K562 (cell line): Measurements from ENCODE around the gene CDKN2AIPNL. TPM values are rescaled to one million over a fixed set of nuclear protein-coding genes. Genes with fewer than 3 reads are reported as not detected.

Experiments used
- ARID3B ChIP-seq: fragments of 250-450 bp; sonication (Bioruptor Pico); IDR thresholded peaks from 2 replicates; pipeline ENCODE4 v1.4.0; 2020; ENCODE audit warnings: borderline replicate concordance
- CTCF ChIP-seq, 3 experiments: IDR thresholded peaks in 2 of 3; conservative IDR thresholded peaks in 1 of 3; 2 replicates each; pipeline ENCODE4 v1.5.1; 2011 to 2012; ENCODE audit warnings: low read length in 3 of 3, mild to moderate bottlenecking in 3 of 3, control low read depth in 2 of 3, improper control_type of control experiment in 1 of 3, inconsistent platforms in 1 of 3, low read depth in 1 of 3, mixed read lengths in 1 of 3, moderate library complexity in 1 of 3; ENCODE audit not compliant: insufficient read depth in 2 of 3
- HDAC1 ChIP-seq, 2 experiments: fragments of 450-650 bp; IDR thresholded peaks; 2 replicates each; pipeline ENCODE4 v1.6.1; 2016 to 2017; ENCODE audit warnings: inconsistent platforms in 1 of 2, mild to moderate bottlenecking in 1 of 2, moderate library complexity in 1 of 2
- KLF16 ChIP-seq: IDR thresholded peaks from 2 replicates; pipeline ENCODE4 v1.6.1; 2016; ENCODE audit warnings: antibody characterized with exemption
- MCM2 ChIP-seq: fragments of 450-650 bp; IDR thresholded peaks from 2 replicates; pipeline ENCODE4 v1.6.1; 2017; ENCODE audit warnings: low read depth, mild to moderate bottlenecking
- MEIS2 ChIP-seq: fragments of 450-650 bp; IDR thresholded peaks from 2 replicates; pipeline ENCODE4 v1.6.1; 2014; ENCODE audit warnings: mild to moderate bottlenecking; ENCODE audit not compliant: partially characterized antibody
- MXI1 ChIP-seq: IDR thresholded peaks from 2 replicates; pipeline ENCODE4 v1.6.1; 2011; ENCODE audit warnings: low read depth, mild to moderate bottlenecking, improper control_type of control experiment, low read length
- MYNN ChIP-seq, 2 experiments: sonication (generic); formaldehyde crosslinking in 1 of 2; IDR thresholded peaks; 2 replicates each; pipeline versions ENCODE4 v1.5.0 to v1.6.1; 2016 to 2020; ENCODE audit warnings: antibody characterized with exemption in 1 of 2, missing genetic modification reagents in 1 of 2
- NFE2L1 ChIP-seq: fragments of 450-650 bp; IDR thresholded peaks from 2 replicates; pipeline ENCODE4 v1.6.1; 2016; ENCODE audit warnings: missing genetic modification characterization, low read depth, mild to moderate bottlenecking, missing compliant biosample characterization, moderate library complexity, borderline replicate concordance
- NUFIP1 ChIP-seq: fragments of 450-650 bp; IDR thresholded peaks from 2 replicates; pipeline ENCODE4 v1.6.1; 2018; ENCODE audit not compliant: partially characterized antibody
- POLR2B ChIP-seq: fragments of 450-650 bp; IDR thresholded peaks from 2 replicates; pipeline ENCODE4 v1.6.1; 2018; ENCODE audit warnings: low read depth; ENCODE audit not compliant: partially characterized antibody
- PURB ChIP-seq: sonication (generic); formaldehyde crosslinking; IDR thresholded peaks from 2 replicates; pipeline ENCODE4 v1.9.0; 2021; ENCODE audit warnings: low read depth, mild to moderate bottlenecking, missing genetic modification reagents
- RBM22 ChIP-seq: fragments of 200-400 bp; formaldehyde crosslinking; IDR thresholded peaks from 2 replicates; pipeline ENCODE4 v1.6.1; 2018; ENCODE audit warnings: low read length, low read depth; ENCODE audit not compliant: poor library complexity, severe bottlenecking
- RBM25 ChIP-seq: fragments of 200-400 bp; formaldehyde crosslinking; IDR thresholded peaks from 2 replicates; pipeline ENCODE4 v1.6.1; 2018; ENCODE audit warnings: low read length, low read depth, moderate library complexity; ENCODE audit not compliant: severe bottlenecking
- SNIP1 ChIP-seq: fragments of 450-650 bp; IDR thresholded peaks from 2 replicates; pipeline ENCODE4 v1.7.1; 2017; ENCODE audit warnings: low read depth, mild to moderate bottlenecking
- TAF9B ChIP-seq: fragments of 450-650 bp; IDR thresholded peaks from 2 replicates; pipeline ENCODE4 v1.6.1; 2018; ENCODE audit warnings: mild to moderate bottlenecking; ENCODE audit not compliant: partially characterized antibody
- THAP12 ChIP-seq: fragments of 250-450 bp; sonication (Bioruptor Pico); IDR thresholded peaks from 2 replicates; pipeline ENCODE4 v1.9.0; 2021; ENCODE audit warnings: mild to moderate bottlenecking, inconsistent platforms
- TOE1 ChIP-seq, 2 experiments: fragments of 450-650 bp in 1 of 2; sonication (generic) in 1 of 2; formaldehyde crosslinking in 1 of 2; IDR thresholded peaks; 2 replicates each; pipeline versions ENCODE4 v1.7.1 to v1.8.0; 2016 to 2022; ENCODE audit warnings: borderline replicate concordance in 2 of 2, mild to moderate bottlenecking in 2 of 2, antibody characterized with exemption in 1 of 2, inconsistent platforms in 1 of 2, low read depth in 1 of 2, missing genetic modification reagents in 1 of 2, moderate library complexity in 1 of 2
- ZNF384 ChIP-seq: IDR thresholded peaks from 2 replicates; pipeline ENCODE4 v1.6.1; 2012; ENCODE audit warnings: low read depth, low read length, improper control_type of control experiment
- ZNF445 ChIP-seq: fragments of 250-450 bp; sonication (Bioruptor Pico); IDR thresholded peaks from 2 replicates; pipeline ENCODE4 v1.4.0; 2020; ENCODE audit warnings: low read depth, mild to moderate bottlenecking, moderate library complexity
- ZNF551 ChIP-seq: fragments of 250-450 bp; sonication (Bioruptor Pico); IDR thresholded peaks from 2 replicates; pipeline ENCODE4 v1.5.0; 2021; ENCODE audit warnings: mild to moderate bottlenecking, moderate library complexity
- polyA plus RNA-seq, 8 experiments: library from polyadenylated mRNA; depleted of rRNA in 4 of 8; stranded (reverse) in 5 of 8; unstranded in 3 of 8; fragments of >200 nt; fragmentation: Nextera tagmentation in 2 of 8; fragmentation: Illumina TruSeq in 1 of 8; extraction: Ambion mirVana in 2 of 8; extraction: Trizol in 1 of 8; gene quantifications; 2 replicates each; pipeline versions ENCODE4 v1.2.1 to v1.2.3, GENCODE V29; 2011 to 2014; ENCODE audit warnings: inconsistent platforms in 1 of 8, missing spikeins in 1 of 8
- total RNA-seq, 7 experiments: library from RNA; depleted of rRNA in 6 of 7; stranded (reverse); fragments of >200 nt in 6 of 7; fragmentation: Illumina TruSeq in 2 of 7; extraction: Trizol in 2 of 7; gene quantifications; 2 replicates each; pipeline versions ENCODE4 v1.2.1 to v1.2.3, GENCODE V29; 2011 to 2021; ENCODE audit warnings: low replicate concordance in 1 of 7

Gene CDKN2AIPNL
- total and polyA plus RNA-seq, 9 of the 15 experiments (the other 6 are each of a cell fraction or from before 2014, with no cell fraction given), result 19.9 to 46.9 (median 42.2) TPM

DNA sequence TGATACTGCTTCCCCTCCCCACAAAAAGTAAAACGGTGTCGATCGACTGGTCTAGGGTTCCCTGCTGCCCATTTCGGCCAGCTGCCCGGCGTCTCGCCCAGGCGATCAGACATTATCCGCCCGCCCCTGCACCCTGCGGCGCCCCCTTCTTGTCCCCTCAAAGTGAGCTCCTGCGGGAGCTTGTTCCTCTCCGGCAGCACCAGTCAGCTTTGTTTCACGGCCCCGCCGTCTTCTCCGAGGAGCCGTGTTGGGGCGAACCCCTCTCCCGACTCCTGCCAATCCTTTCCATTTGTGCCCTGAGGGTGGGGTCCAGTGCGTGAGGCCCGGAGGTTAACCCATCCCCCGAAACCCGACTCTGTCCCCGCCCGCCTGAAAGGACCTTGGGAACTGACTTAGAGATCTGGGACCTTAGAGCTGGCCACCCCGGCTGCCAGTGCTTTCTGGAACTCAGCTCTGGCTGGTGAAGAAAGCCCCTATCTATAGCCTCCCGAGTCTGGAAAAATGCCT, 39.8 kb downstream of the CDKN2AIPNL start (continued):
- TF ChIP-seq ZNF551 (no peak), POLR2B (no peak), MYNN (IDR thresholded peaks at IDR 0.05) (no peak), MYNN (CRISPR knock-in tag; IDR thresholded peaks at IDR 0.05) (no peak), RBM25 (no peak), HDAC1 (IDR thresholded peaks at IDR 0.05) (no peak), TAF9B (no peak), THAP12 (CRISPR knock-in tag) (no peak), KLF16 (no peak), TOE1 (IDR thresholded peaks at IDR 0.05; ENCODE audit: borderline replicate concordance) (no peak), TOE1 (CRISPR knock-in tag; IDR thresholded peaks at IDR 0.05; ENCODE audit: borderline replicate concordance, low read depth) (no peak), ZNF384 (no peak), NFE2L1 (tag) (no peak), MEIS2 (no peak), PURB (CRISPR knock-in tag) (no peak), SNIP1 (no peak), NUFIP1 (no peak), RBM22 (no peak), MXI1 (no peak), MCM2 (no peak), ZNF445 (no peak), ARID3B (no peak), CTCF (IDR thresholded peaks at IDR 0.05 in 2 of 3, conservative IDR thresholded peaks at IDR 0.05 in 1 of 3; ENCODE audit: insufficient read depth in 2 of 3, low read depth in 1 of 3, low read length in 3 of 3) (0 out of 6 replicates have a peak, but pooled peaks of 1 of the 3 experiments have one; percentile 1)
